GM19240 (cell line): Measurements from ENCODE around the gene NBPF3.
"Not testable (repeated sequence)": the region's sequence is repeated elsewhere in the genome, so short reads cannot be mapped to it uniquely, and the experiment has no call there.

Experiments used
- DNase-seq: peaks from one replicate; pipeline ENCODE4 v3.0.0; 2011; ENCODE audit warnings: low spot score; ENCODE audit not compliant: insufficient read length

The NBPF3 gene

DNA sequence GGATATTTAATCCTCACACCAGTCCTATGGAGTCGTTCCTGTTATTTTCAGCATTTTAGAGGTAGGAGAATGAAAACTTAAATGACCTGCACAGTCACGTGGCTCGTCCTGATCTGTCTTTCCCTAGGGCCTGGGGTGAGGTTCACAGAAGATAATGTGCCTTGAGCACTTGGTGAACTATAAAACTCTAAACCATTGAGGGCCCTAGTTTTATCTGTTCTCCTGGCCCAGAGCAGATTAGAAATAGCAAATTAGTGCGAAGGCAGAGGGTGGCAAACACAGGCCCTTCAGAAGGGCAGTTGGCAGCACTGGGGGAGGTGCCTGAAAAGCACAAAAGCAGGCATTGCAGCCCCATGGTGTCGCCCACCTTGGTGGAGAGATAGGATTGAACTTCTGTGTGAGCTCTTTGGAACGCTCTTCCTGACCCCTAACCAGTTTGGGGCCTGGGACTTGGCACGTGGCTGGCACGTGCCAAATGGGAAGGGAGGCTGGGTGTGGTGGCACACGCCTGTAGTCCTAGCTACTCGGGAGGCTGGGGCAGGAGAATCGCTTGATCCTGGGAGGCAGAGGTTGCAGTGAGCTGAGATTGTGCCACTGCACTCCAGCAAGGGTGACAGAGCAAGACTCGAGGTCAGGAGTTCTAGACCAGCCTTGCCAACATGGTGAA is 1.2 kb upstream of the NBPF3 start:
- not testable (repeated sequence) for DNase-seq

- no peak for DNase-seq
Observed at GRCh38 chr1:21439345-21439720, 604 bp upstream of the NBPF3 start.

- not testable (repeated sequence) for DNase-seq
Observed at GRCh38 chr1:21440630-21441125, 741 bp downstream of the NBPF3 start.

GRCh38 chr1:21446647-21447046 is 6.7 kb downstream of the NBPF3 start:
- DNase-seq, result not testable (repeated sequence)

- DNase-seq, result no peak
Observed at GRCh38 chr1:21447311-21447710, 7.4 kb downstream of the NBPF3 start.

DNA sequence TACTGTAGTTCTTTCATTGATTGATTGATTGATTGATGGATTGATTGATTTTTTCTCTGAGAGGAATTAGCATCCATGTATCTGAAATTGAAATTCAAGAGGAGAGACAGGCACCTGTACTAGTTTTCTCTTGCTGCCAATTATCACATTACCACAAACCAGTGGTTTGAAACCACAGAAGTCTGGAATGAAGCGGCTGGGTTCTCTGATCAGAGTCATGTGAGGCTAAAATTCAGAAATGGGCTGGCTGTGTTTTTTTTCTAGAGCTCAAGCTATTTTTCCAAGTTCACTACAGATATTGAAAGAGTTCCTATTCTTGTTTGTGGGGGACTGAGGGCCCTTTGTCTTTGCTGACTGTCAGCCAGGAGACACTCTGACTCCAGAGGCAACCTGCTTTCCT is 10.0 kb downstream of the NBPF3 start:
- DNase-seq, result no peak

DNA sequence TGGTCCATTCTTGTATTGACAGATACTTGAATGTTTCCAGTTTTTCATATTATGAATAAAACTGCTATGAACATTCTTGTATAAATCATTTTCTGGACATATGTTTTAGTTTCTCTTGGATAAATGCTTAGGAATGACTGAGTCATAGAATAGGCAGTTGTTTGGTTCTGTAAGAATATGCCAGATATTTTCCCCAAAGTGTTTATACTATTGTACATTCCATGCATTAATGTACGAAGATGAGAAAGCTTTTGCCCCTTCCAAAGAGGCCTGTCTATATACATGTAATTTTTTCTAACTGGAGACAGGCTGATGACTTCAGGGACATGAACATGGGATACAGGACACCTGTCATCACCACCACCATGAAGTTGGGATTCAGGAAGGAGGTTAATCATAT is 11.3 kb downstream of the NBPF3 start:
- DNase-seq, result no peak

GRCh38 chr1:21451981-21452411 is 12.1 kb downstream of the NBPF3 start:
- DNase-seq, result no peak

- DNase-seq, result not testable (repeated sequence)
Observed at GRCh38 chr1:21453964-21454614, 14.2 kb downstream of the NBPF3 start.

DNA sequence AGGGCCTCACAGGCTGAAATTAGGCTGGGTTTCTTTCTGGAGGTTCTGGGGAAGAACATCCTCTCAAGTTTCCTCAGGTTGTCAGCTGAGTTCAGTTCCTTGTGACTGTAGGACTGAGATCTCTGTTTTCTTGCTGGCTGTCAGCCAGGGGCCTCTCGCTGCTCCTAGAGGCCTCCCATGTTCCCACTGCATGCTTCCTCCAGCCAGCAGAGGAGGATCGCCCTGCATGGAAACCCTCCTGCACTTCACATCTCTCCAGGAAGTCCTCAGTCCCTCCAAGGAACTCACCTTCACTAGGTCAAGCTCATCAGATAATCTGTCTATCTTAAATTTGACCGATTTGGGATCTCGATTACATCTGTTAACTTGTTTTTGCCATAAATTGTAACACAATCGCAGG is 15.0 kb downstream of the NBPF3 start:
- DNase-seq, result not testable (repeated sequence)

GRCh38 chr1:21457654-21458053 is 17.7 kb downstream of the NBPF3 start:
- DNase-seq, result no peak

- not testable (repeated sequence) for DNase-seq
Observed at GRCh38 chr1:21465127-21465526, 25.2 kb downstream of the NBPF3 start.

DNA sequence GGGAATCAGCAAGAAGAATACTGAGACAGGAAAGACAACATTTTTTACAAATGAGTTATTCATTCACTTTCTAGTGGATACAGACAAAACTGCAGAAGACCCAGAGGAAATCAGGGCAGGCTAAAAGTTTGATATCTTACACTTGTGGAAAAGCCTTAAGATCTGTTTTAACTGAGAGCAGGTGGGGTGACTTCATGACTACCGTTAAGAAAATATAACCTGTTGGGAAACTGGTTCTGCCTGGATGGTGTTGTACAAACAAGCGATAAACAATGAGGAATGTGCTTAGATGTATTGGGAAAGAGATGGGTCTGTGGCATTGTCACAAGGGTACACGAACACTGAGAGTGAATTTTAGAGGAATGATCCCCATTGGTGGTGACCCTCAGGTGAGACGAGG is 28.0 kb downstream of the NBPF3 start:
- DNase-seq, result not testable (repeated sequence)

DNA sequence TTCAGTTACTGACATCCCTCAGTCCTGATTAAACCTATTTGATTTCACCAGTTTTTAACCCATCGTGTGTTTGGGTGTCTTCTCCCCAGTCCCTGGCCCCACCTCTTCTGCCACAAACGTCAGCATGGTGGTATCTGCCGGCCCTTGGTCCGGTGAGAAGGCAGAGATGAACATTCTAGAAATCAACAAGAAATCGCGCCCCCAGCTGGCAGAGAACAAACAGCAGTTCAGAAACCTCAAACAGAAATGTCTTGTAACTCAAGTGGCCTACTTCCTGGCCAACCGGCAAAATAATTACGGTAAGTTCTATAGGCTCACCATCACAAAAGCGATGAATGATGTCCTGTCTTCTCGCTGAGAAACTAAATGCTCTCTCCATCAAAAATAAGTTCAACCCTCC is 28.7 kb downstream of the NBPF3 start:
- no peak for DNase-seq

GRCh38 chr1:21469581-21469980 is 29.6 kb downstream of the NBPF3 start:
- no peak for DNase-seq

DNA sequence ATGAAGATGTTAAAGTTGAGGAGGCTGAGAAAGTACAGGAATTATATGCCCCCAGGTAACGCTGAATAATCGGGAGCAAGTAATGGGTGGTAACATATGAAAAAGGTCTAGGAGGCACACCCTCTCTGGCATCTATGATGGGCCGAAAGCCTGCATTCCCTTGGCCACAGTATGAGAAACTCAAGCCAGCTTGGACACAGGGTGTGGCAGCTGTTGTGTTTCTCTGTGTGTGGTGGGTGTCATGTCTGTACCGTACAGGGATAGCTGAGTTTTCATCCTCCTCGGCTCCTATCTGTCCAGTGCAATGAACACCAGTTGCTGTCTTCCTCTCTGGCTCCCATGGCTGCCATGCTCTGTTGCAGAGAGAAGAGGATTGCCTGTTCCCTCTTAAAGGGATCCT is 32.9 kb downstream of the NBPF3 start:
- no peak for DNase-seq

DNA sequence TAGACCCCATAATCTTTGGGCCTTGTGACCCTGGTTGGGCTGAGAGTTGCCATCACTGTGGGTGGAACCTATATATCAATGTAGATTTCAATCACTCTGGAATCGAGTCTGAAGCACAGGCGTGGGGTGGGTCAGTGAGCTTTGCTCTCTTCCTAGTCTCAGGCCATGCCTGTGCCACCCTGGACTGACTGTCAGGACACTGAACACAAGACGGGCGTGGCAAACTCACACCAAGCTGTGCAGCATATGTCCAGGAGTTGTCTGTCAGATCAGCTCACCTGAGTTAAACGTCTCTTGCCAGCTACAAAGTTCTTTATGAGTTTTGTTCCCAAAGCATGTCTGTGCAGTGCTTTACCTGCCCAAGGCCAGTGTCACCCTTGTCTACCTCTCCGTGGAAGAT is 38.4 kb downstream of the NBPF3 start:
- DNase-seq, result no peak

GRCh38 chr1:21483881-21484280 is 43.9 kb downstream of the NBPF3 start:
- not testable (repeated sequence) for DNase-seq

- no peak for DNase-seq
Observed at GRCh38 chr1:21489146-21489545, 49.2 kb downstream of the NBPF3 start.

GRCh38 chr1:21490774-21491487 is 51.0 kb downstream of the NBPF3 start:
- DNase-seq, result no peak

GRCh38 chr1:21491488-21492355 is 51.8 kb downstream of the NBPF3 start:
- DNase-seq, result no peak

DNA sequence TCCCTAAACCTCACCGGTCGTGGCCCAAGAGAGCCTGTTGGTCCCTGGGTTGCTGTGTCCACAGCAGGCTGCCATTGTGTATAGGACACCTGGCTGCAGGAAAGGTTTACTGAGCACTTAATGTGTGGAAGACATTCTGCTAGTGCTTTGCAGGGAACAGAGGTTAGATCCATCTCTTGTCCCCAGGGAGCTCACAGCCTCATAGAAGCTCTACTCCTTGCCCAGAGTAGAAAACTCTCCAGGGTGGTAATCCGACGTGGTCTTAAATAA is 52.4 kb downstream of the NBPF3 start:
- DNase-seq, result no peak
